KBM-7 (cell line): ENCODE measurements around the gene SFXN3.
"Not testable (repeated sequence)": the region's sequence is repeated elsewhere in the genome, so short reads cannot be mapped to it uniquely, and the experiment has no call there.

Experiments
- DNase-seq: peaks from one replicate; pipeline ENCODE4 v3.0.0-alpha.2; 2015
- in situ Hi-C: fragments of 300-500 bp; cut with MboI; formaldehyde crosslinking; loops from 2 replicates; pipeline ENCODE4 v1.14.3; 2020; ENCODE audit warnings: low sequenced_read_pairs, low pct_unique_long_range_greater_than_20kb, mixed read lengths

The SFXN3 gene

GRCh38 chr10:101030496-101031127 lies 422 bp upstream of the SFXN3 start:
- no peak for DNase-seq
- in situ Hi-C loops, result no loop called here

GRCh38 chr10:101031796-101032636 lies 982 bp downstream of the SFXN3 start:
- in situ Hi-C loops, result no loop called here
- peak; percentile 44 for DNase-seq

- DNase-seq, result peak; percentile 92
- in situ Hi-C loops, result no loop called here
Measured at GRCh38 chr10:101032637-101033224, 1.7 kb downstream of the SFXN3 start.

- in situ Hi-C loops, result no loop called here
- no peak for DNase-seq
Measured at GRCh38 chr10:101033276-101033675, 2.2 kb downstream of the SFXN3 start.

- DNase-seq, in situ Hi-C loops: not testable (repeated sequence)
Measured at GRCh38 chr10:101034404-101034803, 3.4 kb downstream of the SFXN3 start.

GRCh38 chr10:101035314-101035713 lies 4.3 kb downstream of the SFXN3 start:
- in situ Hi-C loops, result no loop called here
- no peak for DNase-seq

GRCh38 chr10:101035916-101036702 lies 5.1 kb downstream of the SFXN3 start:
- no peak for DNase-seq
- in situ Hi-C loops, result no loop called here

- in situ Hi-C loops, result no loop called here
- DNase-seq, result no peak
Measured at GRCh38 chr10:101036726-101037125, 5.7 kb downstream of the SFXN3 start.

- no peak for DNase-seq
Measured at GRCh38 chr10:101038484-101038883, 7.5 kb downstream of the SFXN3 start.

GRCh38 chr10:101040061-101040460 lies 9.0 kb downstream of the SFXN3 start:
- in situ Hi-C loops, result no loop called here
- DNase-seq, result no peak

More at GRCh38 chr10:101038484-101038883, 7.5 kb downstream of the SFXN3 start:
- in situ Hi-C loops, result no loop called here

- DNase-seq, result no peak
Measured at GRCh38 chr10:101040851-101041250, 9.8 kb downstream of the SFXN3 start.

GRCh38 chr10:101041252-101041761 lies 10.3 kb downstream of the SFXN3 start:
- in situ Hi-C loops, result no loop called here
- peak; percentile 91 for DNase-seq

More at GRCh38 chr10:101040851-101041250, 9.8 kb downstream of the SFXN3 start:
- in situ Hi-C loops, result no loop called here

- in situ Hi-C loops, result no loop called here
- no peak for DNase-seq
Measured at GRCh38 chr10:101042118-101042517, 11.1 kb downstream of the SFXN3 start.

- in situ Hi-C loops, result no loop called here
- DNase-seq, result peak; percentile 94
Measured at GRCh38 chr10:101042667-101043362, 11.8 kb downstream of the SFXN3 start.

- in situ Hi-C loops, result no loop called here
- DNase-seq, result peak; percentile 43
Measured at GRCh38 chr10:101043363-101043707, 12.3 kb downstream of the SFXN3 start.

- in situ Hi-C loops, result no loop called here
- no peak for DNase-seq
Measured at GRCh38 chr10:101044117-101044516, 13.1 kb downstream of the SFXN3 start.

GRCh38 chr10:101046332-101047238 lies 15.6 kb downstream of the SFXN3 start:
- no peak for DNase-seq

GRCh38 chr10:101047268-101047667 lies 16.2 kb downstream of the SFXN3 start:
- DNase-seq, result no peak
- in situ Hi-C loops, result no loop called here

More at GRCh38 chr10:101046332-101047238, 15.6 kb downstream of the SFXN3 start:
- in situ Hi-C loops, result no loop called here
